Fibroblast of lung (primary cell): Measurements from ENCODE around the gene SYTL1. TPM values are rescaled to one million over a fixed set of nuclear protein-coding genes. Genes with fewer than 3 reads are reported as not detected.

Experiments
- DNase-seq, 2 donors: peaks; one replicate each; pipeline versions ENCODE4 v3.0.0 to v3.0.0-alpha.2; 2010; ENCODE audit warnings: low read depth in 2 of 2
- H2AFZ ChIP-seq: 2 replicates; pipeline ENCODE4 v1.5.1; 2012; ENCODE audit warnings: low read length, control low read depth, inconsistent platforms
- H3K27ac ChIP-seq: 2 replicates; pipeline ENCODE4 v1.5.1; 2011; ENCODE audit warnings: low read length, control low read depth; ENCODE audit not compliant: insufficient read depth
- H3K27me3 ChIP-seq: 2 replicates; pipeline ENCODE4 v1.5.1; 2011; ENCODE audit warnings: mild to moderate bottlenecking, low read length; ENCODE audit not compliant: control insufficient read depth, insufficient read depth
- H3K36me3 ChIP-seq: 2 replicates; pipeline ENCODE4 v1.5.1; 2011; ENCODE audit warnings: low read length; ENCODE audit not compliant: control insufficient read depth, insufficient read depth
- H3K4me1 ChIP-seq: 2 replicates; pipeline ENCODE4 v1.5.1; 2011; ENCODE audit warnings: low read length; ENCODE audit not compliant: control insufficient read depth, insufficient read depth; ENCODE audit errors: extremely low read depth
- H3K4me2 ChIP-seq: 2 replicates; pipeline ENCODE4 v1.5.1; 2011; ENCODE audit warnings: low read length, control low read depth; ENCODE audit not compliant: insufficient read depth; ENCODE audit errors: extremely low read depth
- H3K4me3 ChIP-seq, 4 experiments: fragments of 200-600 bp in 1 of 4; sonication (generic) in 1 of 4; replicated peaks in 1 of 4; 2 replicates each; pipeline ENCODE4 v1.5.1; 2011 to 2016; ENCODE audit warnings: low read length in 4 of 4, low read depth in 3 of 4, mild to moderate bottlenecking in 3 of 4, control low read depth in 2 of 4, inconsistent platforms in 1 of 4, mixed read lengths in 1 of 4; ENCODE audit not compliant: insufficient read depth in 1 of 4; ENCODE audit errors: control extremely low read depth in 1 of 4
- H3K79me2 ChIP-seq: 2 replicates; pipeline ENCODE4 v1.5.1; 2012; ENCODE audit warnings: mild to moderate bottlenecking, low read length, inconsistent platforms; ENCODE audit not compliant: control insufficient read depth, insufficient read depth
- H3K9ac ChIP-seq: 2 replicates; pipeline ENCODE4 v1.5.1; 2011; ENCODE audit warnings: mild to moderate bottlenecking, low read length, control low read depth; ENCODE audit not compliant: insufficient read depth
- H3K9me3 ChIP-seq: 2 replicates; pipeline ENCODE4 v1.5.1; 2012; ENCODE audit warnings: low read depth, low read length; ENCODE audit not compliant: control insufficient read depth, insufficient read depth
- H4K20me1 ChIP-seq: 2 replicates; pipeline ENCODE4 v1.5.1; 2011; ENCODE audit warnings: low read length; ENCODE audit not compliant: control insufficient read depth, insufficient read depth; ENCODE audit errors: extremely low read depth
- EZH2 ChIP-seq: IDR thresholded peaks from 2 replicates; pipeline ENCODE4 v1.5.1; 2012; ENCODE audit warnings: low read length, control low read depth, mild to moderate bottlenecking; ENCODE audit errors: missing control alignments
- polyA plus RNA-seq, 2 donors: library from polyadenylated mRNA; depleted of rRNA in 1 of 2; stranded (reverse) in 1 of 2; unstranded in 1 of 2; fragments of >200 nt; gene quantifications; 2 replicates each; pipeline ENCODE4 v1.2.1, GENCODE V29; 2011 to 2012; ENCODE audit warnings: missing spikeins in 1 of 2
- total RNA-seq: library from RNA; depleted of rRNA; stranded (reverse); fragments of >200 nt; gene quantifications from 2 replicates; pipeline ENCODE4 v1.2.1, GENCODE V29; 2014
- TF ChIP-seq, protein P1 (sequence below), 2 donors: IDR thresholded peaks in 1 of 2; conservative IDR thresholded peaks in 1 of 2; 1 replicate in 1 of 2; 2 replicates in 1 of 2; pipeline ENCODE4 v1.5.1; 2011 to 2012; ENCODE audit warnings: low read length in 2 of 2, control low read depth in 1 of 2, inconsistent platforms in 1 of 2, low read depth in 1 of 2, mild to moderate bottlenecking in 1 of 2

SYTL1 gene
- total and polyA plus RNA-seq, 2 donors (not counting 1 experiment from before 2014, with no cell fraction given) = 0.02 to 0.17 TPM

DNA sequence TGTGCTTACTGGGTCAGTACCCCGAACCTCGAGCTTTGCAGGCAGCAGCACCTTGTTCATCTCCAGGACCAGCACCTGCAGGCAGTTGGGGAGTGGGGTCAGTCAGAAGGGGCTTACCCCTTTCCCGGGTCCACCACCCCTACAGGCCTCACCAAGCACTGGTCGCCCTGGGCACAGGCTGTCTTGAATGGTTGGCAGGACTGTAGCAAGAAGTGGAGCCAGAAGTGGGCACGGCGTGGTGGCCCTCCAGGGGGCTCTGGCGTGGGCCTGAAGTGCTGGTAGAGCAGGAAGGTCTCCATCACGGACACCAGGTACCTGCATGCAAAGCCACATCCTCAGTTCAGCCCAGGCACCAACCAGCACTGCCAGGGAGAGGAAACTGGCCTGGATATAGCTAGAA, 19.7 kb downstream of the SYTL1 start:
- H3K9ac ChIP-seq = no peak overlapping the region
- H3K79me2 ChIP-seq = peaks cover 10% of the 10 kb centered on the region
- DNase-seq = no peak
- H2AFZ ChIP-seq = no peak overlapping the region
- TF ChIP-seq, protein P1, sequence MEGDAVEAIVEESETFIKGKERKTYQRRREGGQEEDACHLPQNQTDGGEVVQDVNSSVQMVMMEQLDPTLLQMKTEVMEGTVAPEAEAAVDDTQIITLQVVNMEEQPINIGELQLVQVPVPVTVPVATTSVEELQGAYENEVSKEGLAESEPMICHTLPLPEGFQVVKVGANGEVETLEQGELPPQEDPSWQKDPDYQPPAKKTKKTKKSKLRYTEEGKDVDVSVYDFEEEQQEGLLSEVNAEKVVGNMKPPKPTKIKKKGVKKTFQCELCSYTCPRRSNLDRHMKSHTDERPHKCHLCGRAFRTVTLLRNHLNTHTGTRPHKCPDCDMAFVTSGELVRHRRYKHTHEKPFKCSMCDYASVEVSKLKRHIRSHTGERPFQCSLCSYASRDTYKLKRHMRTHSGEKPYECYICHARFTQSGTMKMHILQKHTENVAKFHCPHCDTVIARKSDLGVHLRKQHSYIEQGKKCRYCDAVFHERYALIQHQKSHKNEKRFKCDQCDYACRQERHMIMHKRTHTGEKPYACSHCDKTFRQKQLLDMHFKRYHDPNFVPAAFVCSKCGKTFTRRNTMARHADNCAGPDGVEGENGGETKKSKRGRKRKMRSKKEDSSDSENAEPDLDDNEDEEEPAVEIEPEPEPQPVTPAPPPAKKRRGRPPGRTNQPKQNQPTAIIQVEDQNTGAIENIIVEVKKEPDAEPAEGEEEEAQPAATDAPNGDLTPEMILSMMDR (conservative IDR thresholded peaks at IDR 0.05 in 1 of 2, IDR thresholded peaks at IDR 0.05 in 1 of 2; ENCODE audit: low read depth in 1 of 2, low read length in 2 of 2) = no peak
- no peak for TF ChIP-seq EZH2
- no peaks in the 10 kb centered on the region for H3K27me3 ChIP-seq
- no peaks in the 10 kb centered on the region for H4K20me1 ChIP-seq
- H3K4me1 ChIP-seq = peaks cover 6% of the 10 kb centered on the region
- no peak overlapping the region for H3K4me2 ChIP-seq
- H3K27ac ChIP-seq = no peak overlapping the region
- no peaks in the 10 kb centered on the region for H3K9me3 ChIP-seq
- H3K4me3 ChIP-seq = no peak overlapping the region
- peaks cover 35% of the 10 kb centered on the region for H3K36me3 ChIP-seq

DNA sequence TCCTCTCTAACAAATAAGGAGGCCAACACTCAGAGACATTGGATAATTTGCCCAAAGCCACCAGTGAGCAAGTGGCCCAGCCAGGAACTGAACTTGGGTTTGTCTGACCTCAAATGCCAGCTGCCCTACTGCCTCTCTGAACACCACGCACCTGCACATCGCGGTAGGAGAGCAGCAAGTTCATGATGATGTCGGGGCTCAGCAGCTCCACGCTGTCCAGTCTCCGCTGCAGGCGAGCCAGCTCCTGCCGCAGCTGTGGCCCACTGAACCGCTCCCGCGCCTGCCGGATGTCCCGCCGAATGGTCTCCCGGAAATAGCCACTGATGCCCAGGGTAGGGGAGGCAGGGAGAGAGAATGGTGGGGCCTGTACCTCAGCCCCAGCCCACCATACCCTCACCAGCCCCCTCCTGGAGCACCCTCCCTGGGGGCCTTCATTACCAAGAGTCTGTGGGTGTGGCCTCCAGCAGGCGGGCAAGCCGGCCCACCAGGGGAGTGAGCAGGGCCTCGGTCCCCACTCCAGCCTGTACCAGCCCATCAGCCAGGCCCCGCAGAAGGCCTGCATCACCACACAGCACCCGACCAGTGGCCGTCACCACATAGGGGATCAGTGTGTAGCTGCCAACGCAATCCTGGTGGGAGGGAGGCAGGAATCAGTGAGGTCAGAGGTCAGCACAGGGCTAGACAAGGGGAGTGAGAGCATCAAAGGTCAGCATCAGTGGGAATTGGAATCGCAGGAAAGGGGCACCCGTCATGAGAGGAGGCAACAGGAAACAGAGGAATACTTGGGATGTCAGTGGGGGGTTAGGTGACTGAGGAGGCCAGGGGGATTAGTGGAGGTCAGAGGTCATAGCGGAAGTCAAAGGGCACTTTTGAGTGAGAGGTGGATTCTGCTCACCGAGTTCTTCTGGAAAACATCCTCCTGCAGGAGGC, 22.2 kb downstream of the SYTL1 start:
- Histone ChIP-seq H3K9me3 (no peaks in the 10 kb centered on the region), H3K79me2 (peaks cover 10% of the 10 kb centered on the region), H3K36me3 (peaks cover 22% of the 10 kb centered on the region), H3K9ac (no peak overlapping the region), H3K4me2 (no peak overlapping the region), H3K4me3 (no peak overlapping the region), H2AFZ (no peak overlapping the region), H3K4me1 (peaks cover 11% of the 10 kb centered on the region), H3K27me3 (no peaks in the 10 kb centered on the region), H4K20me1 (no peaks in the 10 kb centered on the region), H3K27ac (no peak overlapping the region)
- no peak for TF ChIP-seq EZH2
- TF ChIP-seq, protein P1 (conservative IDR thresholded peaks at IDR 0.05 in 1 of 2, IDR thresholded peaks at IDR 0.05 in 1 of 2; ENCODE audit: low read depth in 1 of 2, low read length in 2 of 2) = no peak
- DNase-seq = no peak

DNA sequence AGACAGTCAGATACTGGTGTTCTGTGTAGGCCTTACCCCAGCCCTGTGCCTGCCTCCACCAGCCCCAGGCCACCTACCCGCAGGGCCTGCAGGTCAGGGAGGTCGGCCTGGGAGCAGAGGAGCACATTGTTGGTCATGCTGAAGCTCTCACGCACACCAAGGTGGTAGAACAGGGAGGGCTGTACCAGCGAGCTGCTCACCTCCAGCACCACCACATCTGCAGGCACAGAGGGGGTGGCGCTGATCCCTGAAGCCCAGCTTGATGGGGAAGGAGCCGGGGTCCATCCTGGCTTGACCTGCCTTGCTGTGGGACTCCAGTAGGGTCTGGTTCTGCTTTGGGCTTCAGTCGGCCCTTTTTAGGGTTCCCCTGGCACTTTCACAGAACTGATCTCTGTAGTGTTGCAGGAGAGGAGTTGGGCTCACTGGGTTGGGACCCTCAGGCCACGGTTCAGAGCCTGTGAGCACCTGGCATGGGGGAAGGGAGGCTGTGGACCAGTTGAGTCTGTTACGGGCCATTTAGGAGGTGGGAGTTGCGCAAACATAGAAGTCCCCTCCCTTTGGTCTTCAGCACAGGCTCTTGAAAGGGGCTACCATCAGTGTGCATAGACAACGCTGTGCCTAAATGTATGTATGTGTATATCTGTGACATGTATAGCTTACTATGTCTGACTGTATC, 23.0 kb downstream of the SYTL1 start:
- H3K9me3 ChIP-seq = no peaks in the 10 kb centered on the region
- H3K27ac ChIP-seq = peak overlapping the region; percentile 85
- H4K20me1 ChIP-seq = no peaks in the 10 kb centered on the region
- peak overlapping the region; percentile 100 for H3K4me2 ChIP-seq
- no peak for TF ChIP-seq EZH2
- TF ChIP-seq, protein P1 (conservative IDR thresholded peaks at IDR 0.05 in 1 of 2, IDR thresholded peaks at IDR 0.05 in 1 of 2; ENCODE audit: low read depth in 1 of 2, low read length in 2 of 2) = no peak
- H3K36me3 ChIP-seq = peaks cover 22% of the 10 kb centered on the region
- peak overlapping the region; percentile 42 to 73 (median 53) for H3K4me3 ChIP-seq
- H2AFZ ChIP-seq = peak overlapping the region; percentile 93
- H3K79me2 ChIP-seq = peaks cover 10% of the 10 kb centered on the region
- no peak for DNase-seq
- peaks cover 11% of the 10 kb centered on the region for H3K4me1 ChIP-seq
- H3K9ac ChIP-seq = no peak overlapping the region
- no peaks in the 10 kb centered on the region for H3K27me3 ChIP-seq
